Liver (tissue), 9 donors: ENCODE data around the gene TMUB1. TPM values are rescaled to one million over a fixed set of nuclear protein-coding genes. Genes with fewer than 3 reads are reported as not detected.

Experiments used
- DNase-seq: peaks from one replicate; pipeline ENCODE4 v3.0.0-alpha.2; 2017; ENCODE audit warnings: low spot score
- H3K27ac ChIP-seq, 2 donors: one replicate each; pipeline ENCODE4 v1.7.0; 2013; ENCODE audit warnings: inconsistent platforms in 2 of 2, low read length in 2 of 2, control low read depth in 1 of 2, low read depth in 1 of 2, mild to moderate bottlenecking in 1 of 2
- H3K27me3 ChIP-seq, 4 donors: one replicate each; pipeline versions ENCODE4 v1.6.1 to v1.7.0; 2013; ENCODE audit warnings: low read length in 3 of 4, inconsistent platforms in 1 of 4, mild to moderate bottlenecking in 1 of 4, moderate library complexity in 1 of 4; ENCODE audit not compliant: control insufficient read depth in 4 of 4, insufficient read depth in 4 of 4
- H3K36me3 ChIP-seq, 4 donors: one replicate each; pipeline versions ENCODE4 v1.6.1 to v1.7.0; 2013; ENCODE audit warnings: low read length in 3 of 4, mild to moderate bottlenecking in 3 of 4, low read depth in 1 of 4, moderate library complexity in 1 of 4; ENCODE audit not compliant: control insufficient read depth in 4 of 4, insufficient read depth in 3 of 4
- H3K4me1 ChIP-seq, 4 donors: one replicate each; pipeline versions ENCODE4 v1.6.1 to v1.7.0; 2013; ENCODE audit warnings: low read length in 3 of 4, mild to moderate bottlenecking in 3 of 4, moderate library complexity in 1 of 4; ENCODE audit not compliant: control insufficient read depth in 4 of 4, insufficient read depth in 4 of 4
- H3K4me3 ChIP-seq, 3 donors: one replicate each; pipeline versions ENCODE4 v1.6.1 to v1.7.0; 2013; ENCODE audit warnings: low read length in 3 of 3, control low read depth in 1 of 3, low read depth in 1 of 3, mild to moderate bottlenecking in 1 of 3
- H3K9ac ChIP-seq, 2 donors: one replicate each; pipeline ENCODE4 v1.7.0; 2013; ENCODE audit warnings: low read length in 2 of 2, mild to moderate bottlenecking in 2 of 2, moderate library complexity in 2 of 2, control low read depth in 1 of 2, low read depth in 1 of 2
- H3K9me3 ChIP-seq, 4 donors: one replicate each; pipeline versions ENCODE4 v1.6.1 to v1.7.0; 2013; ENCODE audit warnings: low read length in 3 of 4; ENCODE audit not compliant: control insufficient read depth in 4 of 4
- ATF3 ChIP-seq: IDR thresholded peaks from 2 replicates; pipeline ENCODE4 v1.6.1; 2016; ENCODE audit warnings: antibody characterized with exemption
- EGR1 ChIP-seq, 2 donors: IDR thresholded peaks; 2 replicates each; pipeline ENCODE4 v1.6.1; 2016 to 2018; ENCODE audit warnings: antibody characterized with exemption in 2 of 2, low read depth in 2 of 2
- FOXA1 ChIP-seq: IDR thresholded peaks from 2 replicates; pipeline ENCODE4 v1.6.1; 2016; ENCODE audit warnings: antibody characterized with exemption
- FOXA2 ChIP-seq: IDR thresholded peaks from 2 replicates; pipeline ENCODE4 v1.6.1; 2016; ENCODE audit warnings: antibody characterized with exemption
- GABPA ChIP-seq, 2 donors: IDR thresholded peaks in 1 of 2; conservative IDR thresholded peaks in 1 of 2; 2 replicates each; pipeline ENCODE4 v1.6.1; 2016; ENCODE audit warnings: antibody characterized with exemption in 2 of 2, mild to moderate bottlenecking in 1 of 2, moderate library complexity in 1 of 2
- HNF4A ChIP-seq, 2 donors: conservative IDR thresholded peaks; 2 replicates each; pipeline ENCODE4 v1.6.1; 2016; ENCODE audit warnings: antibody characterized with exemption in 2 of 2, mild to moderate bottlenecking in 2 of 2
- JUND ChIP-seq, 2 donors: IDR thresholded peaks; 2 replicates each; pipeline ENCODE4 v1.6.1; 2016; ENCODE audit warnings: antibody characterized with exemption in 2 of 2
- MAX ChIP-seq: IDR thresholded peaks from 2 replicates; pipeline ENCODE4 v1.6.1; 2016; ENCODE audit warnings: antibody characterized with exemption
- NR2F2 ChIP-seq: IDR thresholded peaks from 2 replicates; pipeline ENCODE4 v1.6.1; 2016; ENCODE audit warnings: antibody characterized with exemption
- RAD21 ChIP-seq, 2 donors: IDR thresholded peaks; 2 replicates each; pipeline ENCODE4 v1.6.1; 2016; ENCODE audit warnings: antibody characterized with exemption in 2 of 2, mild to moderate bottlenecking in 2 of 2
- REST ChIP-seq: IDR thresholded peaks from 2 replicates; pipeline ENCODE4 v1.6.1; 2016; ENCODE audit warnings: antibody characterized with exemption, mild to moderate bottlenecking
- RXRA ChIP-seq, 2 donors: IDR thresholded peaks; 2 replicates each; pipeline ENCODE4 v1.6.1; 2017 to 2018; ENCODE audit warnings: antibody characterized with exemption in 2 of 2, mild to moderate bottlenecking in 1 of 2
- SP1 ChIP-seq: IDR thresholded peaks from 2 replicates; pipeline ENCODE4 v1.6.1; 2018; ENCODE audit warnings: antibody characterized with exemption, mild to moderate bottlenecking
- TAF1 ChIP-seq: conservative IDR thresholded peaks from 2 replicates; pipeline ENCODE4 v1.6.1; 2016; ENCODE audit warnings: antibody characterized with exemption, mild to moderate bottlenecking
- YY1 ChIP-seq: IDR thresholded peaks from 2 replicates; pipeline ENCODE4 v1.6.1; 2016; ENCODE audit warnings: antibody characterized with exemption, mild to moderate bottlenecking
- WGBS: extraction: QIAGEN DNeasy Blood & Tissue Kit; methylation state at CpG from one replicate; pipeline ENCODE4 v1.1.7; 2013; 5-methylcytosine and 5-hydroxymethylcytosine counted together
- polyA plus RNA-seq, 2 donors: library from polyadenylated mRNA; stranded (reverse) in 1 of 2; unstranded in 1 of 2; fragments of 200-250 nt in 1 of 2; fragments of >200 nt in 1 of 2; fragmentation: Nextera tagmentation in 1 of 2; extraction: Ambion mirVana in 1 of 2; gene quantifications; one replicate each; pipeline versions ENCODE4 v1.2.1 to v1.2.3, GENCODE V29; 2013 to 2015
- total RNA-seq, 2 donors: library from RNA; depleted of rRNA; stranded (reverse); fragments of >200 nt; gene quantifications; one replicate each; pipeline ENCODE4 v1.2.3, GENCODE V29; 2014
- TF ChIP-seq, protein P1 (sequence below): IDR thresholded peaks from 2 replicates; pipeline ENCODE4 v1.6.1; 2016; ENCODE audit warnings: antibody characterized with exemption
- donor health status: healthy.
- donor health status: healthy.
- donor health status: healthy.
- donor health status: healthy.
- donor health status: healthy.

Gene TMUB1
- total and polyA plus RNA-seq, 4 donors: 15.1 to 51.7 (median 30.5) TPM

- Histone ChIP-seq H3K36me3 (peaks cover 0 to 4% (median under 1%) of the 10 kb centered on the region in 4 donors), H3K4me1 (no peaks in the 10 kb centered on the region), H3K9me3 (no peaks in the 10 kb centered on the region), H3K27ac (no peak overlapping the region), H3K9ac (no peak overlapping the region), H3K4me3 (no peak overlapping the region), H3K27me3 (no peaks in the 10 kb centered on the region)
- WGBS: 81% methylated on average over 20 of the region's 20 CpGs
- DNase-seq: no peak
- TF ChIP-seq JUND (IDR thresholded peaks at IDR 0.05): no peak
- TF ChIP-seq RAD21 (IDR thresholded peaks at IDR 0.05): no peak
- TF ChIP-seq MAX: no peak
- no peak for TF ChIP-seq NR2F2
- TF ChIP-seq HNF4A (conservative IDR thresholded peaks at IDR 0.05): no peak
- TF ChIP-seq SP1: no peak
- TF ChIP-seq GABPA (IDR thresholded peaks at IDR 0.05 in 1 of 2, conservative IDR thresholded peaks at IDR 0.05 in 1 of 2): no peak
- TF ChIP-seq RXRA (IDR thresholded peaks at IDR 0.05): no peak
- TF ChIP-seq FOXA1: no peak
- no peak for TF ChIP-seq YY1
- TF ChIP-seq TAF1: no peak
- TF ChIP-seq FOXA2: no peak
- no peak for TF ChIP-seq ATF3
- no peak for TF ChIP-seq EGR1 (IDR thresholded peaks at IDR 0.05; ENCODE audit: low read depth in 2 of 2)
- TF ChIP-seq, protein P1, sequence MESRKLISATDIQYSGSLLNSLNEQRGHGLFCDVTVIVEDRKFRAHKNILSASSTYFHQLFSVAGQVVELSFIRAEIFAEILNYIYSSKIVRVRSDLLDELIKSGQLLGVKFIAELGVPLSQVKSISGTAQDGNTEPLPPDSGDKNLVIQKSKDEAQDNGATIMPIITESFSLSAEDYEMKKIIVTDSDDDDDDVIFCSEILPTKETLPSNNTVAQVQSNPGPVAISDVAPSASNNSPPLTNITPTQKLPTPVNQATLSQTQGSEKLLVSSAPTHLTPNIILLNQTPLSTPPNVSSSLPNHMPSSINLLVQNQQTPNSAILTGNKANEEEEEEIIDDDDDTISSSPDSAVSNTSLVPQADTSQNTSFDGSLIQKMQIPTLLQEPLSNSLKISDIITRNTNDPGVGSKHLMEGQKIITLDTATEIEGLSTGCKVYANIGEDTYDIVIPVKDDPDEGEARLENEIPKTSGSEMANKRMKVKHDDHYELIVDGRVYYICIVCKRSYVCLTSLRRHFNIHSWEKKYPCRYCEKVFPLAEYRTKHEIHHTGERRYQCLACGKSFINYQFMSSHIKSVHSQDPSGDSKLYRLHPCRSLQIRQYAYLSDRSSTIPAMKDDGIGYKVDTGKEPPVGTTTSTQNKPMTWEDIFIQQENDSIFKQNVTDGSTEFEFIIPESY: no peak
Measured at GRCh38 chr7:151099486-151100211, 16.4 kb upstream of the TMUB1 start.

DNA sequence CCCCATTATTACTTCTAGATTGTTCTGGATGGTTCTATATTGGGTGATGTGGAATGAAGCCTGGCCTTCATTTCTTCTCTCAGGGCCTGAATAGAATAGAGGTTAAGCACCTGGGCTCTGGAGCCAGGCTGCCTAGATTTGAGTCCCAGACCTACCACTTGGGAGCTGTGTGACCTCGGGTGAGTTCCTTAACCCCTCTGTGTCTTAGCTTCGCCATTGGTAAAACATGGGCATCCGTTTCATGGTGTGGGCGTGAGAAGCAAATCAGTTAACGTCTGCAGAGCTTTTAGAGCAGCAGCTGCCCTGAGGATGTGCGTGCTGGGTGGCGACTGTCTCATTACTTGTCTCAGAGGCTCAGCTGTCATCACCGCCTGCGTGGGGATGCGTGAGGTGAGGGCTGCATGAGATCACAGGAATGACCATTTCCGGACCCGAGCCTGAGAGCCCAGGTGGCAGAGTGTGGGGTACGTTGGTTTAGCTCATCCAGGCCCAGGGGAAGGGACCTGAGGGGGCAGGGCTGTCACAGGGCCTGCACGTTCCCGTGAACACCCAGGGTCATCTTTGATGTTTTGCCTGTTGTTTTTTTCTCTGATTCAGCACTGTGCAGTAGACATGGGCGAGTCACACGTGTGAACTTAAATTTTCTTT is 12.7 kb upstream of the TMUB1 start:
- Histone ChIP-seq H3K4me1 (peaks cover 0 to 11% (median 7%) of the 10 kb centered on the region in 4 donors), H3K36me3 (peaks cover 0 to 2% (median 0%) of the 10 kb centered on the region in 4 donors), H3K27me3 (no peaks in the 10 kb centered on the region), H3K9ac (no peak overlapping the region), H3K27ac (no peak overlapping the region), H3K9me3 (no peaks in the 10 kb centered on the region), H3K4me3 (no peak overlapping the region)
- no peak for TF ChIP-seq REST
- no peak for TF ChIP-seq HNF4A (conservative IDR thresholded peaks at IDR 0.05)
- TF ChIP-seq RAD21 (IDR thresholded peaks at IDR 0.05): no peak
- no peak for TF ChIP-seq JUND (IDR thresholded peaks at IDR 0.05)
- TF ChIP-seq ATF3: no peak
- TF ChIP-seq GABPA (IDR thresholded peaks at IDR 0.05 in 1 of 2, conservative IDR thresholded peaks at IDR 0.05 in 1 of 2): no peak
- no peak for TF ChIP-seq YY1
- no peak for TF ChIP-seq MAX
- no peak for TF ChIP-seq EGR1 (IDR thresholded peaks at IDR 0.05; ENCODE audit: low read depth in 2 of 2)
- no peak for TF ChIP-seq FOXA1
- no peak for TF ChIP-seq SP1
- TF ChIP-seq RXRA (IDR thresholded peaks at IDR 0.05): no peak
- TF ChIP-seq FOXA2: no peak
- TF ChIP-seq TAF1: no peak
- no peak for DNase-seq
- WGBS: 90% methylated on average over 17 of the region's 17 CpGs
